HCT116 (cell line): ENCODE measurements around the gene NTMT2.

ENCODE experiments used
- ATF3 ChIP-seq: IDR thresholded peaks from 2 replicates; pipeline ENCODE4 v1.6.1; 2012
- CTCF ChIP-seq, 3 experiments: fragments of 200-600 bp in 1 of 3; sonication (generic) in 1 of 3; IDR thresholded peaks in 2 of 3; conservative IDR thresholded peaks in 1 of 3; 2 replicates each; pipeline ENCODE4 v1.5.1; 2012 to 2017; ENCODE audit warnings: low read depth in 2 of 3, low read length in 2 of 3, antibody characterized with exemption in 1 of 3, borderline replicate concordance in 1 of 3, control low read depth in 1 of 3, mild to moderate bottlenecking in 1 of 3, mixed read lengths in 1 of 3, mixed run types in 1 of 3, moderate library complexity in 1 of 3; ENCODE audit not compliant: insufficient read depth in 1 of 3
- EZH2 ChIP-seq: fragments of 200-600 bp; sonication (generic); IDR thresholded peaks from 2 replicates; pipeline ENCODE4 v1.6.1; 2017; ENCODE audit warnings: antibody characterized with exemption, mixed run types
- MAX ChIP-seq: IDR thresholded peaks from 2 replicates; pipeline ENCODE4 v1.6.1; 2012
- POLR2A ChIP-seq: IDR thresholded peaks from 2 replicates; pipeline ENCODE4 v1.7.0; 2011; ENCODE audit warnings: borderline replicate concordance; ENCODE audit not compliant: insufficient read depth, insufficient read length; ENCODE audit errors: extremely low read depth
- POLR2AphosphoS5 ChIP-seq: IDR thresholded peaks from 2 replicates; pipeline ENCODE4 v1.6.1; 2011; ENCODE audit warnings: mild to moderate bottlenecking, low read depth, low read length, moderate library complexity
- RAD21 ChIP-seq: IDR thresholded peaks from 2 replicates; pipeline ENCODE4 v1.6.1; 2012; ENCODE audit warnings: low read depth, mild to moderate bottlenecking
- SP1 ChIP-seq: IDR thresholded peaks from 2 replicates; pipeline ENCODE4 v1.6.1; 2012; ENCODE audit warnings: low read depth
- SRF ChIP-seq: IDR thresholded peaks from 2 replicates; pipeline ENCODE4 v1.6.1; 2012; ENCODE audit warnings: low read depth
- YY1 ChIP-seq: IDR thresholded peaks from 2 replicates; pipeline ENCODE4 v1.6.1; 2011; ENCODE audit warnings: low read length, low read depth, moderate library complexity, mild to moderate bottlenecking; ENCODE audit not compliant: insufficient replicate concordance; ENCODE audit errors: extremely low read depth
- TF ChIP-seq, protein P1 (sequence below): IDR thresholded peaks from 2 replicates; pipeline ENCODE4 v1.6.1; 2011; ENCODE audit warnings: mild to moderate bottlenecking, low read length, moderate library complexity; ENCODE audit not compliant: insufficient replicate concordance; ENCODE audit errors: extremely low read depth

- no peak for TF ChIP-seq CTCF (IDR thresholded peaks at IDR 0.05 in 2 of 3, conservative IDR thresholded peaks at IDR 0.05 in 1 of 3; ENCODE audit: borderline replicate concordance in 1 of 3, insufficient read depth in 1 of 3, low read depth in 2 of 3, low read length in 2 of 3)
- TF ChIP-seq, protein P1, sequence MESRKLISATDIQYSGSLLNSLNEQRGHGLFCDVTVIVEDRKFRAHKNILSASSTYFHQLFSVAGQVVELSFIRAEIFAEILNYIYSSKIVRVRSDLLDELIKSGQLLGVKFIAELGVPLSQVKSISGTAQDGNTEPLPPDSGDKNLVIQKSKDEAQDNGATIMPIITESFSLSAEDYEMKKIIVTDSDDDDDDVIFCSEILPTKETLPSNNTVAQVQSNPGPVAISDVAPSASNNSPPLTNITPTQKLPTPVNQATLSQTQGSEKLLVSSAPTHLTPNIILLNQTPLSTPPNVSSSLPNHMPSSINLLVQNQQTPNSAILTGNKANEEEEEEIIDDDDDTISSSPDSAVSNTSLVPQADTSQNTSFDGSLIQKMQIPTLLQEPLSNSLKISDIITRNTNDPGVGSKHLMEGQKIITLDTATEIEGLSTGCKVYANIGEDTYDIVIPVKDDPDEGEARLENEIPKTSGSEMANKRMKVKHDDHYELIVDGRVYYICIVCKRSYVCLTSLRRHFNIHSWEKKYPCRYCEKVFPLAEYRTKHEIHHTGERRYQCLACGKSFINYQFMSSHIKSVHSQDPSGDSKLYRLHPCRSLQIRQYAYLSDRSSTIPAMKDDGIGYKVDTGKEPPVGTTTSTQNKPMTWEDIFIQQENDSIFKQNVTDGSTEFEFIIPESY: no peak
- no peak for TF ChIP-seq POLR2A
- no peak for TF ChIP-seq EZH2
- TF ChIP-seq RAD21: no peak
- TF ChIP-seq YY1: no peak
- no peak for TF ChIP-seq SP1
- TF ChIP-seq POLR2AphosphoS5: no peak
- TF ChIP-seq ATF3: no peak
- TF ChIP-seq SRF: no peak
- no peak for TF ChIP-seq MAX
Measured at GRCh38 chr1:170166518-170167180, 20.9 kb downstream of the NTMT2 start.
